ENCODE measurements around the gene CNOT9.

Gene CNOT9

DNA sequence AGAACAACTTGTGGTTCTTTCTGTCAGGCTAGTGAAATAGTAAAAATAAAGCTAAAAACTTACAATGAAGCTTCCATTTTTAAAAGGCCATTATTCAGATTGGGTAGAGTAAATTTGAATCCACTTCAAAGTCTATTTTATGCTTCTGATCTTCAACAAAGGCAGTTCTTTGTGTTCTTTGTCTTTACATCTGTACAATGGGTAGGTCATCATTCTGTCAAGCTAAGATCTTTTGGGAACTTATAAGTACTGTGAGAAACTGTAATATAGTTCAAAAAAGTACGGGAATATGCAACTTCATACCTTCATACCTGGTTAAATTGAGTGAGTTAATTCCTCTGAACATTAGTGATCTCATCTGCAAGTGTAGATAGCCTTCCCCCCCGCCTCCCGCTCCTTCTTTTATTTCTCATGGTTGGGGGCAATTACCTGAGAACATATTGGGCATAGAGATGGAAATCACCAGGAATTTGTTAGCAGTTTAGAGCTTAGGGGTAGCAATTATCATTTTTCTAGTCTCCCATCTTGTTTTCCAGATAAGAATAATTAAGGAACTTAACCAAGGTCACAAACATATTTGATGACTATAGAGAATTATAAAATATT, 9.7 kb downstream of the CNOT9 start:
- no peak for DNase-seq

DNA sequence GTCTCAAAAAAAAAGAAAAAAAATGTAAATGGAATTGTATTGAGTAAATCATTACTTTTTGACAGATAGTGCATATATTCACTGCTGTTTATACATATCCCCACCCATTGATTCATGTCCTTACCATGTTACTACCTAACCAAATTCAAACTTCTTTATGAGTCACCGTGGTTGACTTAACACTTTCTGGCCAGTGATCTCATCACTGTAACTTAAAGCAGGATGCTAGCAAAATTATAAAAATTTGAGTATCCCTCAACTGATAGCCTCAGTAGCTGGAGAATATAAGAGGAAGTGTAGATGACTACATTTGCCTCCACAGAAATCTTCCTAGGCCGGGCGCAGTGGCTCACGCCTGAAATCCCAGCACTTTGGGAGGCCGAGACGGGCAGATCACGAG, 13.4 kb downstream of the CNOT9 start:
- DNase-seq: no peak

DNA sequence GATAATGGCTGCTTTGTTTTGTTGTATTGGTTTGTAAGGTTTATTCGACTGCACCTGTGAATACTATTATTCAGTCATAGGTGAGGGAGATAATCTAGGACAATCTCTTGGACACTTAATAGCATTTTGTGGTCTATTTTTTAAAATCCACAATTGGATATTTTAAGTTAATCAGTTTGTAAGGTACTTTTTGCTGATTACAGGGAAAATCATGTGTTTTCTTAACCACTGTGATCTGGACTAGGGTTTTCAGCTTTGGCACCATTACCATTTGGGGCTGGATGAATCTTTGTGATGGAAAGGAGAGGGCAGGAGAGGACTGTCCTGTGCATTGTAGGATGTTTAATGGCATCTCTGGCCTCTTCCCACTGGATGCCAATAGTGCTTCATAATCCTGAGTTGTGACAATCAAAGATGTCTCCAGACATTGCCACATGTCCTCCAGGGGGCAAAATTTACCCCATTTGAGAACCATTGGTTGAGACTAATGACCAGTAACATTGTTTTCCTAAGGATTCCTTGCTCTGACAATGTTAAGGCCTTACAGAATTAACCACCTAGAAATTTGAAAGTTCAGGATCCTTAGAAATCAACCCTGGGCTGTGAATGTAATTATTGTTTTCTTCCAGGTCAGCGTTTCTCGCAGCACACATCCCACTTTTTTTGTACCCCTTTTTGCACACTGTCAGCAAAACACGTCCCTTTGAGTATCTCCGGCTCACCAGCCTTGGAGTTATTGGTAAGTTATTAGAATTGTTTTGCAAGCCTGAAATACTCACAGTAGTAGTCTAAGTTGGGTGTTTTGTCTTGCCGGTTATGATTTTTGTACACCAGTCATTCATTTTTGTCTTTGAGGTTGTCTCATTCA, 15.6 kb downstream of the CNOT9 start:
- no peak for DNase-seq

DNA sequence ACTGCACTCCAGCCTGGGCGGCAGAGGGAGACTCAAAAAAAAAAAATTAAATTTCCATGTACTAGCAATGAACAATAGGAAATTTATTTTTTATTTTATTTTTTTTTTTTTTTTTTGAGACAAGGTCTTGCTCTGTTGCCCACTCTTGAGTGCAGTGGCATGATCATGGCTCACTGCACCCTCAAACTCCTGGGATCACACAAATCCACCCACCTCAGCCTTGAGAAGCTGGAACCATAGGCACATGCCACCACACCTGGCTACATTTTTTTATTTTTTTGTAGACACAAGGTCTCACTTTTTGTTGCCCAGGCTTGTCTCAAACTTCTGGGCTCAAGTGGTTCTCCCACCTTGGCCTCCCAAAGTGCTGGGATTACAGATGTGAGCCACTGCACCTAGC, 16.9 kb downstream of the CNOT9 start:
- DNase-seq: no peak

DNA sequence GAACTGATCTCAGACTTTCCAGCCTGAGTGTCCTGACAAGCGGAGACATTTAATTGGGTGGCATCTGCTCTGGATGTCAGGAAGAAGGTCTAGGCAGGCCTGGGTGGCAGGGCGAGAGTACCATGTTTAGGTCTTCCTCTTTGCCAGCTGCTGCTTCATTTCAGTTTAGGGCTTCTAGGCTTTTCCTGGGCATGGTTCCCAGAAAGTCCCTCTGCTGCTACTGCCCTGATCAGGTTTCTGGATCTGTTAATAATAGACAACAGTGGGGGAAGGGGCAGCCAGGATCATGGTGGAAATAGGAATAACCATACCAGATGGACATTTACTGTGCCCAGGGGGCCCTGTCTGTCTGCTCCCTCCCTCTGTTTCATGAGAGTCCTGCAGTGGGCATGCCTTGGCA, 36.8 kb downstream of the CNOT9 start:
- DNase-seq: no peak

GRCh38 chr2:218607436-218608115, 38.9 kb downstream of the CNOT9 start, which contains the start of gene PLCD4:
Gene PLCD4 (plus strand): TSS chr2:218607899. CDS start chr2:218615740, 7,841 bp downstream.
- no peak for DNase-seq

DNA sequence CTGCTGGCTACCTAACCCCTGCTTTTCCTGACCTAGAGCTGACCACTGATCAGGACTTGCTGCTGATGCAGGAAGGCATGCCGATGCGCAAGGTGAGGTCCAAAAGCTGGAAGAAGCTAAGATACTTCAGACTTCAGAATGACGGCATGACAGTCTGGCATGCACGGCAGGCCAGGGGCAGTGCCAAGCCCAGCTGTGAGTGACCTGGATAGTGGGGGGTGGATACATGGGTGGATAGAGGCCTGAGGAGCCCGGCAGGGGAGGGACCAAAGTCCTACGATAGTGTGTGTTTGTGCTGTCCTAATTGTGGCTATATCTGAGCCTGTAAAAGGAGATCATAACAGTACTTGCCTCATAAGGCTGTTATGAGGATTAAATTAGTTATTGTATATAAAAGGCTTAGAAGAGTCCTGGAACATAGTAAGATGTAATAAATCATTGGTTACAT, 47.3 kb downstream of the CNOT9 start:
- DNase-seq: no peak

DNA sequence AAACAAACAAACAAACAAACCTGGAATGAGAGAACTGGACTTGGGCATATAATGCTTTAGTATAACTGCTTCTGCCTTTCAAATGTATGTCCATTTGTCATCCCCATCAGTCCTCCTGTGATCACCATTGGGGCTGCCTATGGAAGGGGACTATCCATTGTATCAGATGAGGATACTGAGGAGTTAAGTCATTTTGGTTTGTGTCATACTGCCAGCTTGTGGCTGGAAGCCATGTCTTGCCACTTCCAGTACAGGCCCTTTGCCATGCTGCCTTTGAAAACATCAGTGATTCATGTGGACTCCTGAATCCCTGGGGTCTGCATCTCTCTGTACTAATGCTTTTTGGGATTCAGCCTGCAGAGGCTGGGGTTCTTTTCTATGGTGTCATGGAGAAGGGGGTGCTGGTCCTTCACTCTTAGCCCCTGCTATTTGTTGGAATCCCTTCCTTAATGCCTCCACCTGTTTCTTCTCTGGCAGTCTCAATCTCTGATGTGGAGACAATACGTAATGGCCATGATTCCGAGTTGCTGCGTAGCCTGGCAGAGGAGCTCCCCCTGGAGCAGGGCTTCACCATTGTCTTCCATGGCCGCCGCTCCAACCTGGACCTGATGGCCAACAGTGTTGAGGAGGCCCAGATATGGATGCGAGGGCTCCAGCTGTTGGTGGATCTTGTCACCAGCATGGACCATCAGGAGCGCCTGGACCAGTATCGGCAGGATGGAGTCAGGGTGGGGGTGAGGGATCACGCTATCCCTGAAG, 49.6 kb downstream of the CNOT9 start:
- no peak for DNase-seq

DNA sequence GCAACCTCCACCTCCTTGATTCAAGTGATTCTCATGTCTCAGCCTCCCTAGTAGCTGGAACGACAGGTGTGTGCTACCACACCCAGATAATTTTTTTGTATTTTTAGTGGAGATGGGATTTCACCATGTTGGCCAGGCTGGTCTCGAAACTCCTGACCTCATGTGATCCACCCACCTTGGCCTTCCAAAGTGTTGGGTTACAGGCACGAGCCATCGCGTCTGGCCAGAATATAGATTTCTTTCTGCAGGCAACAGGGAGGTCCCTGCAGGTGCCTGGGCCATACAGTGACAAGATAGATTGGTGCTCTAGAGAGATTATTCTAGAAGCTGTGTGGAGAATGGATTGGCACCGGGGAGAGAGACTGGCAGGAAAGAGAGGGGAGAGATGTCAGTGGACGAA, 52.4 kb downstream of the CNOT9 start:
- no peak for DNase-seq

DNA sequence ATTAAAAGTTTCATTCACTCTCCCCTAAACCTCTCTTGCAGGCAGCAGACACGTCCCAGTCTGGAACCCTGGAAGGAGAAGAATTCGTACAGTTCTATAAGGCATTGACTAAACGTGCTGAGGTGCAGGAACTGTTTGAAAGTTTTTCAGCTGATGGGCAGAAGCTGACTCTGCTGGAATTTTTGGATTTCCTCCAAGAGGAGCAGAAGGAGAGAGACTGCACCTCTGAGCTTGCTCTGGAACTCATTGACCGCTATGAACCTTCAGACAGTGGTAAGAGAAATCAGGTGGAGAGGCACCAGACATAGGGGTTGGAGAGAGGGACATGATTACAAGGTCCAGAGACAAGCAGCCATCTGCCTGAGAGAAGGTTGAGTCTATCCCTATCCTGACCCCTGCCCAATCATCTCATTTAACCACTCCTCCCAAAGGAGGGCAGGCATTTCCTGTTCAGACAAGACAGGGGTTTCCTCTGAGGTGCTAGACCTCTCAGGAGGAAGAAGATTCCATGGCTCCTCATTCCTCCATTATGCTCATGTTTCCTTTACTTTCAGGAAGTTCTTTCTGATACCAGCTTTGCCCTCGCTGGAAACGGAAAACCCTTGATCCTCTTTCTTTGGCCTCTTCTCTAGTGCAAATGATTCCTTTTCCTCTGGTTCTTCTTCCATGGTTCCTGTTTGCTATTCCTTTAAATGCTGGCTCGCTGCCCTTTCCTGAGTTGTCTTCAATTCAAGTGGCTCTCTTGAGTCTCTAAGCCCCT, 54.1 kb downstream of the CNOT9 start:
- no peak for DNase-seq

DNA sequence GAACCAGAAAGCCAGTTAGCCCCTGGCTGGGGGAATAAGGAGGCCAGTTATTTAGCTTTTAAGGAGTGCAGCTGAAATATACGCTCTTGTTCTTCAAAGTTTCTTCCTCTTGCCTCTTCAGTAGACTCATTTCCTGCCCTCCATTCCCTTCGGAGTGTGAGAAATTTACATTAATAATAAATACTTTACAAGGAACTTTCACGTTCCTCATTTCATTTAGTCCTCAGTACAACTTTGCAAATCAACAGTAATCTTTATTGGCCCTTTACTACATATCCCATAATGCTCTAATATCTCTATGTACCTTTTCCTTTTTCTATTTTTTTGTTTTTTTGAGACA, 54.7 kb downstream of the CNOT9 start:
- DNase-seq: no peak

DNA sequence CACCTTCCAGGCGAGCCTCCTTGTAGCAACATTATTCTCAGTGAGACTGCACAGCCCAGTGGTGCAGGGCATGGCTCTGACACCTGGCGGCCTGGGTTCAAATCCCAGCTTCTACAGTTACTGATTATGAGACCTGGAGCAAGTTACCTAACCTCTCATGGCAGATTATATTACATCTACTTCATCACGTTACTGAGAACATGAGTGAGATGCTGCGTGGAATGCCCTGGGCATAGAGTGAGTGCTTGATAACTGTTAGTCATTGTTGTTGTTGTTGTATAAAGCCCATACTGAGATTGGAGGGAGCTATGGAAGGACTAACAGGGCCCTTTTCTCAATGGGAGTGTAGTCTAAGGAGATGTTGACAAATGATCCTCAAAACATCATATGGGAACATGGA, 57.7 kb downstream of the CNOT9 start:
- DNase-seq: no peak

GRCh38 chr2:218627939-218628338, 59.3 kb downstream of the CNOT9 start:
- no peak for DNase-seq

DNA sequence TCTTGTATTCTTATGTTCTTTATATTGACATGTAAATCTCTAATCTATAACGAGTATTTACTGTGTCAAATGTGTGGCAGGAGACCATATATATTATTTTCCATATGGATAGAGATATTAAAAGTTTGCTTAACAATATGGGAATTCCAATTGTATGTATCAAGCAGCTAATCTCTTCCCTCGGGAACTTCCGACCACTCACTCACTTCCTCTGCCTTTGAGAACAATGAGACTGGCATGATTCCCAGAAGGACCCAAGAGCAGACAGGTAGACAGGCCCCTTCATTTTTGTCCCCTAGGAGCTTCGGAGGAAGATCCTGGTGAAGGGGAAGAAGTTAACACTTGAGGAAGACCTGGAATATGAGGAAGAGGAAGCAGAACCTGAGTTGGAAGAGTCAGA, 63.2 kb downstream of the CNOT9 start:
- DNase-seq: no peak

GRCh38 chr2:218635719-218636118, 67.1 kb downstream of the CNOT9 start:
- no peak for DNase-seq

GRCh38 chr2:218638372-218638771, 69.7 kb downstream of the CNOT9 start:
- DNase-seq: no peak

- no peak for DNase-seq
Observed at GRCh38 chr2:218642121-218642656, 73.5 kb downstream of the CNOT9 start.

DNA sequence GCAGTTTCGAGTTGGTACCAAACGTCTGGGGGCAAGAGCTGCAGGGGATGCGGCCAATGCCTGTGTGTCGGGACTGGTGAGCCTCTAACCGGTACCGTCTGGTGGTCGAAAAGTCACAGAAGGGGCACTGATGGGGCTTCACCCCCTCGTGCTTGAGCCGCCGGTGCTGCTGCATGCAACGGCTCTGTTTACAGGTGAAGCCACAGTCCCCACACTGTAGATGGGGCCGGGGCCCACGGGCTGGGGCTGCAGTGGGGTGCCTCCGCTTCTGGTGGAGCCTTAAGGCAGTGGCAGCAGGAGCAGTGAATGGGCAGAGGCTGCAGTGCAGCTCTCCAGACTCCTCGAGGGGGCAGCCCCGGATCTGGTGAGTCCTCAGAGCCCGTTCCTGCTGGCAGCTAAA, 74.1 kb downstream of the CNOT9 start:
- DNase-seq: no peak

DNA sequence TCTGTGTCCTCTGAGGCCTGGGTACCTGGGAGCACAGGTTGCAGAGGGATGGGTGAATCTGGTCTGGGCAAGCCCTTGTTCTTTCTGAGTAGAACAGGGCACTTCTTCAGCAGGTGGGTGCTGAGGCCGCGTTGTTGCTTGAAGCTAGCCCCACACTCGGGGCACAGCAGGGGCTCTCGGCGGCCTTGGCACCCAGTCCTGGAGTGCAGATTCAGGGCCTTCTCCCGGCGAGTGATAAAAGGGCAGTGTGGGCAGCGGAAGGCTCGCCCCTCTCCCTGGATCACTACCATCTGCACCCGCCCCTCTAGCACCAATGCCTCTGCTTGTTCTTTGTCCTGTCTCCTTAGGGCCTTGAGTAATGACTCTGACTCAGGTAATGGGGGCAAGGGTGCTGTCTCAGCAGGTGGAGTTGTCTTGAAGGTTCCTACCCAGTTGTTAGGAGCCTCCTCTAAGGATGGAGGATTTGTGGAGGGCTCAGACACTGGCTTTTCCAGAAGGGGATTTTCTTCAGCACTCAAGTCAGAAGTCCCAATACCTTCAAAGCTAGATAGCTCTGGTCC, 75.2 kb downstream of the CNOT9 start:
- no peak for DNase-seq

GRCh38 chr2:218644721-218645120, 76.1 kb downstream of the CNOT9 start:
- no peak for DNase-seq

- no peak for DNase-seq
Observed at GRCh38 chr2:218645126-218645525, 76.5 kb downstream of the CNOT9 start.
